ENCODE measurements around the gene KEL.
"Not testable (repeated sequence)": the region's sequence is repeated elsewhere in the genome, so short reads cannot be mapped to it uniquely, and the experiment has no call there.

KEL gene, protein sequence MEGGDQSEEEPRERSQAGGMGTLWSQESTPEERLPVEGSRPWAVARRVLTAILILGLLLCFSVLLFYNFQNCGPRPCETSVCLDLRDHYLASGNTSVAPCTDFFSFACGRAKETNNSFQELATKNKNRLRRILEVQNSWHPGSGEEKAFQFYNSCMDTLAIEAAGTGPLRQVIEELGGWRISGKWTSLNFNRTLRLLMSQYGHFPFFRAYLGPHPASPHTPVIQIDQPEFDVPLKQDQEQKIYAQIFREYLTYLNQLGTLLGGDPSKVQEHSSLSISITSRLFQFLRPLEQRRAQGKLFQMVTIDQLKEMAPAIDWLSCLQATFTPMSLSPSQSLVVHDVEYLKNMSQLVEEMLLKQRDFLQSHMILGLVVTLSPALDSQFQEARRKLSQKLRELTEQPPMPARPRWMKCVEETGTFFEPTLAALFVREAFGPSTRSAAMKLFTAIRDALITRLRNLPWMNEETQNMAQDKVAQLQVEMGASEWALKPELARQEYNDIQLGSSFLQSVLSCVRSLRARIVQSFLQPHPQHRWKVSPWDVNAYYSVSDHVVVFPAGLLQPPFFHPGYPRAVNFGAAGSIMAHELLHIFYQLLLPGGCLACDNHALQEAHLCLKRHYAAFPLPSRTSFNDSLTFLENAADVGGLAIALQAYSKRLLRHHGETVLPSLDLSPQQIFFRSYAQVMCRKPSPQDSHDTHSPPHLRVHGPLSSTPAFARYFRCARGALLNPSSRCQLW
- total RNA-seq, result 0 to 0.84 reads per million in 2 experiments

DNA sequence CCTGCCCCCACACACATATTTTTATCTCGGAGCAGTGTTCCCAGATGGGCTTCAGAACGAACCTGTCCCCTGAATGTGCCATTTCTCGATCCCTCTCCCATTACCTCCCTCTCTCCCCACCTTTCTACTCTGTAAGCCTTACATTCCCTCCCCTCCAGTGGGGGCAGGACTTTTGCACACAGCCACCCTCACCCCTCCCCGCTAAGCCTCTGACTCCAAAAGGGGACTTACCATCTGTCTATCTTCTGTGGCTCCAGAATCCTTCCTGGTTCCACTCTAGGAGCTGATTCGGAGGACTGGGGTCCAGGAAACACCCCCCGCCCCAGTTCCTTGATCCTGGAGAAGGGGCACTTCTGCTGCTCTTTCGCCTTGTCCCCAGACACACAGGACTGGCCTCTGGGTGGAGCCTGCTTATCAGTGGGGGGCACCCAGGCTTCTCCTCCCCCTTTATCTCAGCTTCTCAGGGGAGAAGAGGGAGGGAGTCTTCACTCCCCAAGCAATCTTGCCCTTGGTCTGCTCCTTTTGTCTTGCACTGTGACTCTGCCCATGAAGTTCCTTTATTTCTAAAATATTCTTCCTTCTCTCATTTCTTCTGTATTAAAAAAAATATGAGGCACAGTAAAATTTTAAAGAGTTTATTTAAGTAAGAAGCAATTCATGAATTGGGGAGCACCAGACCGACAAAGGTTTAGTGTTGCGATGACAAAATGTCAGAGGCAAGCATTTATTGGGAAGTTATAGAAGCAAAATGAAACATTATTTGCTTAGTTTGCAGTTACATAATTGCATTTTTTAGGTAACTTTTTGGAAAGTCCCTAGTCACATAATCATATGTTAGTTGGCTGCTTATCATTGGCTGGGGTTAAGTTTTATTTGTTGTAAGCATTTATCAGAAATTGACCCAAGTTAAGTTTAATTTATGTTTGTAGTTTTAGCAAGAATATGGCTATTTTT, at the start of gene KEL:
Gene KEL, minus strand, starts transcription at position 391 of the 954 bp plus-strand sequence. Its CDS starts 157 bp downstream, at position 234.
- DNase-seq (ENCODE audit: low read depth), result no peak

DNA sequence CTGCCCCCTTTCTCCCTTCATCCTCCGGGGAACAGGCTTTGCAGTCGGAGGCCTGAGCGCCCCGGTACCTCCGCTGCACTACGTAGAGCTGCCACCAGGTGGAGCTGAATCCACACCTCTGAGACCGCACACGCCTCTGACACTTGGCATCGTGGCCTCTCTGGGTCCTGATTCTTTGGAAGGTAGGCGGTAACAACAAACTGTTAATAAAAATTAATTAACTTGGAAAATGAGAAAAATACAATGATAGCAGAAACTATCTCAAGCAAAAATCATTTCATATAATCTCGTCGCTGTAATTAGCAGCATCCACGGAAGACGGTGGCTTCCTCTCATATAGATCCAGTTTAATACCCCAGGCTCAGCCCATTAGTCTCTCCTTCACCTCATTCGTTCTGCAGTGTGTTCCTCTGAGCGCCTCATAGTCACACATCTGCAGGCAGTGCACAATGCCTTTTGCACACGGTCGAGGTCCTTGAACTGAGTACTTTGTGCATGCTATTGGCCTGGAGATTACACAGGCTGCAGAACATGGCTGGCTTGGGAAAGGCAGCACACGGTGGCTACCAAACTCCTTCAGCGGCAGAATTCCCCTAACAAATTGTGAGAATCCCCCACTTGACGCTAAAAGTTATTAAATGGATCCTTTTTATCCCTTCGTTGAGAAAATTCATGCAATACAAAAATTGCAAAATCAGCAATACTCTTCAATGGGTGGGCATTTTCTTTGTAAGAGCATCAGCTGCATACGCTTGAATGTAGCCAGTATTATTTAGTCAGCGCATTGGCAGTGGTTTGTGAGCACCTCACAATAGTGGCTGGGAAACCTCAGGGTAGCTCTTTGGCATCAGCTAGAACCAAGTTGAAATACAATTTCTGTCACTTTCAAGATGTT, 46.1 kb upstream of the KEL start:
- peak; percentile 60 for DNase-seq (ENCODE audit: low read depth)

DNA sequence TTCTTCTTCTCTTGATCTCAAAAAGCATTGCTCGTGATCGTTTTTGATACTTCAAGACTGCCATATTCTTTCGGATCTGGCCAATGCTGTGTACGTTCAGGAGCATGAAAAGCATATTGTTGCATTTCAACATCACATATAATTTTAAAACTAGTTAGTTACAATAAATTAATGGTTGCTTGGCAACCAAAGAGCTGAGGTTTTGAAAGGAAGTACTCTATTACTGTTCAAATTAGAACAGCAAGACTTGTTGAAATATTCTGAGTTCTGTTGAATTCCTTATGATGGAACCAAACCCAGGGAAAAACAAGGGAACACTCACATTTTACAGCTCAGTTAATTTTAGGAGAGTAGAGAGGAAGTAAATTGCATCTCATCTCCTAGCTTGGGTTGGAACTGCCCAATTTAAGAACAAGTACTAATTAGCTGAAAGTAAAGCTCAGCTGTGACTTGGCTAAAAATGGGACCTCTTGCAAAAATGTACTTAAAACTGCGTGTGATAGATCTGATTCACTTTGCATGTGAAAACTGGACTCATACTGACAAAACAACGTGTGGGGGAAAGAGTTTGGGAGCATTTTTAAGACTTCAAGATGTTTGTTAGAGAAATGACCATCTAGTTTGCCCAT, 43.6 kb upstream of the KEL start:
- no peak for DNase-seq (ENCODE audit: low read depth)

DNA sequence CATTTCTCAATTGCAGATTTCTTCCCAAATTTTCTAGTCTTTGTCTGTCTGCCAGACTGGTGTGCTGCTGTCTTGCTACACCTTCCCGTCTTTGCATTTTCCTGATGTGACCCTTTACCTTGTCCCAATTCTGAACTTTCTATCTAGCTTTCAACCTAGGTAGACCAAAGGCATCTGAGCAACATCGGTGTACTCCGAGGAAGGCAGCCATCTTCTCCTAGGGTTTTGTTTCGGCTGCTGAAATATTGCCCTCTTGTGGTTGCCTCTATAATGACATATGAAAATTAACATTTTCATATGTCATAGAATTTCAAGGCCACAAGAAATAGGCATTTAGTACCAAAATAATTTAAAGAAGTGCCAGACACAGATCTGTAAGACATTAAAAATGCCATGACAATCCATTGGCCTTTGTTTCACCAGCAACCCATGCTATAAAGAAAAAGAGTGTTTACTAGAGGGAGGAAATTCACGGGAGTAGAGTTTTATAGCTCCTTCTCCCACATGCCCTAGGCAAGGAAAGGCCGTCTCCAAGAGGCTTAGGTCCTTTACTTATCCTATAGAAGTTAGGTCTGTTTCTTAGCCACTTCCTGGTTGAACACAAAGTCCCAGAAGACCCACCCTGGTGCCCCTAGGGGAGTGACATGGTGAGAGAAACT, 41.4 kb upstream of the KEL start:
- peak; percentile 9 for DNase-seq (ENCODE audit: low read depth)

DNA sequence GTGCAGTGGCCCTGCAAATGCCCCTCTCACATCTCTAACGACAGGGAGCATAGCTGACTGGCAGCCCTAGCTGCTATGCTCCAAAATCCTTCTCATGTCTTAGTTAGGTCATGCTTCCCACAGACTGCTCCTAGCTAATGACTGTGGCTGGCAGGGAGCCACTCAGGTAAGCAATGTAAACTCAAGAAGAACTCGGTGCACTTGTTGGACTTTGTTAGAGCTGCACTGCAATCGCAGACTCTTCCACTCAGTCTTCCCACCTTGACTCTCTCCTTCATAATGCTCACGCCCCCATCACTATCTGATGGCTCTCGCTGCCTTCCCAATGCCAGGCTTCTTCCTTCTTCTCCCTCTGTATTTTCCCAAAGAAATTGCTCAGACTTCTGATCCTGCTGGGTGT, 40.7 kb upstream of the KEL start:
- DNase-seq (ENCODE audit: low read depth), result no peak

DNA sequence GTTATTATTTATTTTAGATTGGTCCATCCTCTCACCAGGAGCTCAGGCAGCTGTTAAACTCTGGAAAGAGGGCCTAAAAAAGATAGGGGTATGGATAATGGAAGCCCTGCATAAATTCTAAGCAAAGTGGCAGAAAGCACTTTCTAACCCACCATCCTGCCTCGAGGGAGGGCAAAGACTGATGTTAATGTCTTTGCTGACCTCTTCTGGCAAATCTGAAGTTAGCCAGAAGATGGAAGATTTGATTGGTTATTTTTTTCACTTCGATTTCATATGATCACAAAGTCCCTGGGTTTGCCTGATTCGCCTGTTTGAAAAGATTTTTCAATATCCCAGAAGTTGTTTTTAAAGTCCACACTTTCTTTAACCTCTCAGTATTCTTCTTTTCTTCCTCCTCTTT, 39.9 kb upstream of the KEL start:
- DNase-seq (ENCODE audit: low read depth), result no peak

DNA sequence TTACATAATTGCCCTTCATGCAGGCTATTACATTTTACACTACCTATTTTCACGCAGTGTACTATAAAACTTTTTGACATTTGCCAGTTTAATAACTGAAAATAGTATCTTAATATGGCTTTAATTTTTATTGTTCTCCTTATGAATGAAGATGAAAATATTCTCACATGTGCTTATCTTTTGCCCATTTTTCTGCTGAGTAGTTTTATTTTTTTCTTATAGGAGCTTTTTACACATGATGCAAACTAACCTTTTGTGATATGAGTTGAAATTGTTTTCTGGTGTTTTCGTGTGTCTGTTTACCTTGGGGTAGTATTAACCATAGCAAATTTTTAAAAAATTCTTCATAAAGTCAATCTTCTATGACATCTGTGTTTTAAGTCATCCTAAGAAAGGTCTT, 38.5 kb upstream of the KEL start:
- DNase-seq (ENCODE audit: low read depth), result no peak

DNA sequence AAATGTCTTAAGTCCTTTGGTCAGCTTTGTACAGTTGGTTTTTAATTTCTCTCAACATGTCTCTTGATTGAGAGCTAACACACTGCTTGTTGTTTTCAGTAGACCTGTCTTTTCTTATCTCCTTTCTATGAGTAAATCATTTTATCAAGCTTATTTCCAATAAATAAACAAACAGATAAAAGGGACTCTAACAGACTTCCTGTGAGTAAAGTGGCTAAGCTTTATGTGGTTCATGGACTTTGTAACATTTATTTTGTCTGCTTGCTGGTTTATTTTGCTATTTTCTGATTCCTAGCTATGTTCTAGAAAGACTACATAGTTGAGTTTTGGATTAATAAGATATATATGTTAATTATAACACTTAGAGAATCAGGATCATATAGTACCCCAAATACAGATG, 37.6 kb upstream of the KEL start:
- no peak for DNase-seq (ENCODE audit: low read depth)

DNA sequence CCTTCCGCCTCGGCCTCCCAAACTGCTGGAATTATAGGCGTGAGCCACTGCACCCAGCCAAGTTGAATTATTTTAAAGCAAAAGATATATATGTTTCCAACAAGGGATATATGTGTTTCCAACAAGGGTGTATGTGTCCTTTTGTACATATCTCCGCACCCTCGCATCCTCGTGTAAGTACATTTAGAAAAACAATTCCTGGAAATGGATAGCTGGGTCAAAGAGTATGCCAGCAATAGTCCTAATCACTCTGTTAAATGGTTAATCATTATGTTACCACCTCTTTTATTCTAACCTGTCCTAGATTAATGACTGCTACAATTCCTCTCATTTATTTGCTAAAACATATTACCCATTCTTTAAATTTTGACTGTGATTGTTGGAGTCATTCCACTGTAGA, 36.8 kb upstream of the KEL start:
- DNase-seq (ENCODE audit: low read depth), result no peak

DNA sequence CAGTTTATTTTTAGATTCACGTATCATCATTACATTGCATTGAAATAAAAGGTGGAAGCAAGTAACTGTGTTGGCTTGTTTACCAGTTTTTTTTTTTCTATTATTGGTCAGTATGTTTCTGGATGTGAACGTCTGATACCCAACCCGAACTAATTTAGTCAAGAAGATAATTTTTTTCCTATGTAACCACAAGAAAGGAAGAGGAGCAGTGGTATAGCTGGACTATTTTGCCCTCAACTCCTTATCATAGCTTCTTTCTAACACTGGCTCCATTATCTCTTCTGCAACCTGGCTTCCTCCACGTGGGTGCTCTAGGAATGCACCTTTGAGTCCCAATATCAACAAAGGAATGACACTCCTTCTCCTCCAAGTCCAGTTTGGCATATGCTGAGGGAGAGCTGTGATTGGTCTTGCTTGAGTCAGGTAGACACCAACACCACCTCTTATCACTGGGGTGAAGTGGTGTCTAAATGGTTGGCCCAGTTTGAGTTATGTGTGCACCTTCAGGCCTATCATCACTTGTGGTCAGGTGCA, 35.4 kb upstream of the KEL start:
- no peak for DNase-seq (ENCODE audit: low read depth)

DNA sequence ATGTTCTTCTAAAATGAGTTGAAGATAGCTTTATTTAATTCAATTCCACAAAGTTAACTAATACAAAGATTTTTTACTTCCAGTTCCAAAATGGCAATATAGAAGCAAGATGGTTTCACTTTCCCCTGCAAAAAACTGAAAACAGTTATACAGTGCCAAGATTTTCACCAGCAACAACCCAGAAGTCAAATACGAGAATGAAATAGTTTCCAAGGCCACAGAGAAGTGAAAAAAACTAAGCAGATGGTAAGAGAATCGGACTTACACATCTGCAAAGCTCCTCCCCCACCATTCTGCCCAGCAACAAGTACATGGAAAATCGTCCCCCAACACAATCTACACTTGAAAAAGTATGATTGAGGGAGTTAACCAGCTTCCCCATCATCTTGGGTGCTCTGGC, 30.3 kb upstream of the KEL start:
- no peak for DNase-seq (ENCODE audit: low read depth)

DNA sequence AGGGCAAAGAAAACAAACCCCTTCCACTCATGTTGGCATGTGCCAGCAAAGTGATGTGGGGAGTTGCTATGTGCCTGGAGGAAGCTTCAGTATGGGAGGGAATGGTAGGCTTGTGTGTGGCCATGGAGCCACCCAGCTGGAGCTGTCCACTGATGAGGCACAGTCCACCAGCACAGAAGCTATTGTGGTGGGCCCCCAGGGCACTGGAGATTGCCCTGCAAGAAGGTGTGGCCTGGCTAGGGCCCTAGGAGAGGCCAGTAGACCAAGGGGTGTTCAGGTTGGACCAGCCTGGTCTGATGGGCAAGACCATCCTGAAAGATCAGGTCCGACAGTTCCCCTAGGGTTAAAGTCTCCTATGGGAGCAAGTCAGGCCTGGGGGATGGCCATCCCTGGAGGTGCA, 22.1 kb upstream of the KEL start:
- DNase-seq (ENCODE audit: low read depth), result no peak

DNA sequence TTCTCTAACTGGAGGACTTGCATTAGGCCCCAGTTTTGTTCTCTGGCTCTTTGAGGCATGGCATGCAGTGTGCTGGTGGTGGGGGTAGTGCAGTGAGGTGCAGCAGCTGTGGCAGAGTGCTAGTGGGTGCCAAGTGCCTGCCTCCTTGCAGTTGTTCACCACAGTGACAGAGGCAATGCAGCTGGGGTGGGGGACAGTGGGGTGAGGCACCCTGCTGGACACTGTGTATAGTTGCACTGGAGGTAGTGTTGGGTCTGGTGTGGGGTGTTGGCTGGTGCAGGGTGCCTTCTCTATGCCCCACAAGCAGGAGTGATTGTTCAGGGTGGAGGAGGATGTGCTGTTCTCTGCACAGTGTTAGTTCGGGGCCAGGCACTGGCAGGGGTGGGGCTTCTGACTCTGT, 21.7 kb upstream of the KEL start:
- DNase-seq (ENCODE audit: low read depth), result no peak

DNA sequence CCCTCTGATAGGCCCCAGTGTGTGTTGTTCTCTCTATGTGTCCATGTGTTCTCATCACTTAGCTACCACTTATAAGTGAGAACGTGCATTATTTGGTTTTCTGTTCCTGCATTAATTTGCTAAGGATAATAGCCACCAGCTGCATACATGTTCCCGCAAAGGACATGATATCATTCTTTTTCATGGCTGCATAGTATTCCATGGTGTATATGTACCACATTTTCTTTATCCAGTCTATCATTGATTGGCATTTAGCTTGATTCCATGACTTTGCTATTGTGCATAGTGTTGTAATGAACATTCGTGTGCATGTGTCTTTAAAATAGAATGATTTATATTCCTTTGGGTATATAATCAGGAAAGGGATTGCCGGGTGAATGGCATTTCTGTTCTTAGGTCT, 16.2 kb upstream of the KEL start:
- not testable (repeated sequence) for DNase-seq (ENCODE audit: low read depth)

DNA sequence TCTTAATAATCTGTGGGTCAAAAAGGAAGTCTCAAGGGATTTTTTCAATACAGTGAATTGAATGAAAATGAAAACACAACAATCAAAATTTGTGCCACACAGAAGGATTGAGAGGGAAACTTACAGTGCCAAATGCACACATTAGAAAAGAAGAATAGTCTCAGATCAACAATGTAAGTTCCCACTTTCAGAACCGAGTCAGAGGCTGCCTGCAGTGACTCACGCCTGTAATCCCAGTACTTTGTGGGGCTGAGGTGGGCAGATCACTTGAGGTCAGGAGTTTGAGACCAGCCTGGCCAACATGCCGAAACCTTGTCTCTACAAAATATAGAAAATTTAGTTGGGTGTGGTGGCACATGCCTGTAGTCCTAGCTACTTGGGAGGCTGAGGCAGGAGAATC, 12.5 kb upstream of the KEL start:
- no peak for DNase-seq (ENCODE audit: low read depth)

DNA sequence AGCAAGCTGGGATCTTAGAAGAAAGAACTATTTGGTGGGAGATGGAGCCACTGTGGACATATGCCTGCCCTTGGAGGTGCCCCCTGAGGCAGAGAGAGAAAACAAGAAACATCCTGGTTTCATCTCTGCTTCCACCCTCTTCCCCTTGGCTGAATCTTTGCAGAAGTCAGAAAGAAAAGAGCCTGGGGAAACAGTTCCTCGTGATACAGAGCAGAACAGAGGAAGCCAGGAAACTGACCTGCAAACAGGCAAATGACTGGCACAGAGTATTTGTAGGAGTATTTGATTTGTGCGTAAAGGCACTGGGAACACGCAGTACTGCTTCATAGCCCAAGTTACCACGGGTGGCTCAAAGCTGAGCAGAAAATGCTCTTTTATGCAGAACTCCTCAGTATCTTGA, 7.0 kb upstream of the KEL start:
- no peak for DNase-seq (ENCODE audit: low read depth)

DNA sequence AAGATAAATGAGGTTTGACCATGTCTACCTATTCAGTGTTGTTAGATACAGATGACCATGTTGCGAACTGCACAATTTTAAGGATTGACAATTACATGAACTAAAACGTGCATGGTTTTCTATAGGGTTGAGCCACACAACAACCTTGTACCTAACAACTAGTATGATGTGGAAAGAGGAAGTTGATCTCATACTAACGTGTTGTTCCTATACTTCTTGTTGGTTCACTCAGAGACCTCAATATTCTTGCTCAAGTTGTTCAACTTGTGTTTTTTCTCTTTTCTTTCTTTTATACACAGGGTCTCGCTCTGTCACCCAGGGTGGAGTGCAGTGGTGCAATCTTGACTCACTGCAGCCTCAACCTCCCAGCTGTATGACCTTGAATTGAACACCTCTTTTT, 6.1 kb upstream of the KEL start:
- DNase-seq (ENCODE audit: low read depth), result no peak

DNA sequence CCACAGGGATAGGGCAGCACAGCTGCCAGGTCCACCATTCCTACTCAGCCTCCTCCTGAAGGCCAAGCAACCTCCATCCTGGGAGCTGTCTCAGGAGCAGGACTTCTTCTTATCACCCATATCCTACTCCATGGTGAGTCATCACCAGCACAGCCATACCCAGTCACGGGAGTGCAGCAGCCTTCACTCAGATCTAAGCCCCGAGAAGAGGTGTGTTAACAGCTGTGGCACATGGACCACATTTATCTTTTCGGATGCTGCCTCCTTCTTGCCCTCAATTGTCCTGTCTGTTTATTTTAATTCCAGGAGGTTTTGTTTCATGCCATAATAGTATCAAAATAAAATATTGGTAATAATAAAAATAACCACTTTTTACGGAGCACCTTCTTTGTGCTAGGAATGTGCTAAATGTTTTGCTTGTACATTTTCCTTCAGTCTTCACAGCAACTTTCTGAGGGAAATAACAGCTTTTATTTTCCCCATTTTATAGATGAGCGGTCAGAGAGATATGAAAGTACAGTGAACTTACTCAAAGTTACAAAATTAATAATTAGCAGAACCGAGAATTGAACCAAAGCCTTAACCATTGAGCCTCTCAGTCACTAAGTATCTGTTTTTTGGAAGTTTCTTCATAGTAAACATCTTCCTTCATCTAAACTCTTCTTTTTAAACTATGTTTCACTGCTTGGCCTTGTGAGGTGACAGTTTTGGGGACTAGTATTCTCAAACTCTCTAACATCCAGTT, 2.5 kb upstream of the KEL start:
- DNase-seq (ENCODE audit: low read depth), result no peak

DNA sequence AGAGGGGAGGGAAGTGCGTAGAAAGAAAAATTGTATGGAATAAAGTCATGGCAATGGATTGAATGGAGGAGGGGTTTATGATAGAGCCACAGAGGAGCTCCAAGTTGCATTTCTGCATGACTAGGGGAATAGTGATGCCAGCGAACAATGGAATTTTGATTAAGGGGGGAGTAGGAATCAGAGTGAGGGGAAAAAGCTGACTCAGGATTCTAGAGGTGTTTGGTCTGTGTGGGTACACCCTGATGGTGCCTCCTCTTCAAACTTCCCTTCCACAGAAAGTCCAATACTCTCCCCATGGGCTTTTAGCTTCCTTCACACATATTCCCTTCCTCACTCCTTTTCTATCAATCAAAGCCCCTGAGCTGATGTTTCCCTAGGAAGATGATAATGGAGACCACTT, 1.8 kb upstream of the KEL start:
- DNase-seq (ENCODE audit: low read depth), result no peak
